Testis (tissue), 3 donors: Measurements from ENCODE around the gene NECAB2. TPM values are rescaled to one million over a fixed set of nuclear protein-coding genes. Genes with fewer than 3 reads are reported as not detected.

Experiments used
- DNase-seq: peaks from one replicate; pipeline ENCODE4 v3.0.0-alpha.2; 2019
- H3K27ac ChIP-seq, 2 donors: fragments of 200-600 bp; sonication (generic); one replicate each; pipeline ENCODE4 v1.5.1; 2019
- H3K27me3 ChIP-seq: fragments of 200-600 bp; sonication (generic); one replicate; pipeline ENCODE4 v1.5.1; 2019
- H3K36me3 ChIP-seq: fragments of 200-600 bp; sonication (generic); one replicate; pipeline ENCODE4 v1.5.1; 2017; ENCODE audit warnings: low read depth; ENCODE audit errors: missing control alignments
- H3K4me1 ChIP-seq: fragments of 200-600 bp; sonication (generic); one replicate; pipeline ENCODE4 v1.5.1; 2019
- H3K4me3 ChIP-seq, 2 donors: fragments of 200-600 bp; sonication (generic); one replicate each; pipeline ENCODE4 v1.5.1; 2017 to 2019
- H3K9me3 ChIP-seq: fragments of 200-600 bp; sonication (generic); one replicate; pipeline ENCODE4 v1.5.1; 2017
- POLR2A ChIP-seq: fragments of 450-650 bp; IDR thresholded peaks from one replicate; pipeline ENCODE4 v1.6.1; 2017; ENCODE audit warnings: antibody characterized with exemption, mild to moderate bottlenecking, moderate library complexity
- WGBS, 2 donors: methylation state at CpG; one replicate each; pipeline ENCODE4 v1.1.5; 2018; 5-methylcytosine and 5-hydroxymethylcytosine counted together
- intact Hi-C: fragments of 100-400 bp; cut with DNase I; formaldehyde crosslinking; loops from one replicate; pipeline ENCODE4 v1.15.1; 2023; ENCODE audit warnings: low total_unique reads
- polyA plus RNA-seq: library from polyadenylated mRNA; stranded (reverse); fragments of 350-450 nt; fragmentation: Illumina TruSeq; extraction: RNeasy Lipid Tissue Mini Kit (QIAGEN cat#74804); gene quantifications from one replicate; pipeline ENCODE4 v1.2.3, GENCODE V29; 2014; ENCODE audit warnings: low read depth, low replicate concordance; ENCODE audit not compliant: insufficient read depth
- total RNA-seq, 2 donors: library from RNA; depleted of rRNA; stranded (reverse); fragments of >200 nt; gene quantifications; one replicate each; pipeline ENCODE4 v1.2.3, GENCODE V29; 2016
- TF ChIP-seq, protein P1 (sequence below), 3 experiments: fragments of 450-650 bp in 2 of 3; fragments of 200-600 bp in 1 of 3; sonication (generic) in 1 of 3; IDR thresholded peaks; one replicate each; pipeline ENCODE4 v1.5.1; 2016 to 2019; ENCODE audit warnings: antibody characterized with exemption in 3 of 3, mild to moderate bottlenecking in 2 of 3, moderate library complexity in 1 of 3

NECAB2 gene
- total and polyA plus RNA-seq, 3 donors from 2014 or later, result 9.5 to 13.9 (median 12.9) TPM

DNA sequence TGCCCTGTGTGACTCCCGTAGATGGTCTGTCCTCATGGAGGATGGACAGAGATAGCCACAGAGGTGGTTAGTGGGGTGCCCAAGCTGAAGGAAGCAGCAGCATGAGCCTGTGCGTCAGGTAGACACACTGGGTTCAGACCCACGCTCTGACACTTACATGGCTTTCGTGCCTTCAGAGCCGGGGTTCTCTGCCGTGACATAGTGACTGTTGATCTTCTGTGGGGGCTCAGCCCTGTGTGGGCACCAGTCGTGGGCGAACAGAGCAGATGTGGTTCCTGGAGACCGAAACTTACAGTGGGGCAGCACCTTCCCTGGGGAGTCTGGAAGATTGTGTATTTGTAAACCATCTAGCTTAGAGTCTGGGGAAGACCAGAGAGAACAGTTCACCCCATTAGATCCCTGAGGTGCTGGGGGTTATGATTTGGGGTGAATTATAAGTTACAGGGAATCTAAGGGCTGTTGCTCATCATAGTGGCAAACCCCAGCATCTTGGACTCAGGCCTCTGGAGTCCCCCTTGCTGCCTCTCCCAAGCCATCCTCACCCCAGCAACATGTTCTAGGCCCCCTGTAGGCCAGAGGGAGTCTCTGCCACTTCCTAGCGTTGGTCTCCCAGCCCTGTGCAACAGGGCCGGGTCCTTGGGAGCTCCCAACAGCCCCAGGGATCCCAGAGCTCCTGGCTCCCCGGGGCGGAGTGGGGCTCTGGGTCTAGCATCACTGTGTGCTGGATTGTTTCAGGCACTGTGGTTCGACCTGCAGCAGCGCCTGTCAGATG is 28.6 kb downstream of the NECAB2 start:
- DNase-seq, result no peak
- no peak overlapping the region for H3K4me3 ChIP-seq
- H3K27ac ChIP-seq, result no peak overlapping the region
- intact Hi-C loops, result no loop called here
- 86 to 87% methylated on average over 9 to 15 of the region's 15 CpGs for WGBS, 2 donors
- H3K4me1 ChIP-seq, result no peaks in the 10 kb centered on the region
- no peaks in the 10 kb centered on the region for H3K27me3 ChIP-seq
- TF ChIP-seq, protein P1, sequence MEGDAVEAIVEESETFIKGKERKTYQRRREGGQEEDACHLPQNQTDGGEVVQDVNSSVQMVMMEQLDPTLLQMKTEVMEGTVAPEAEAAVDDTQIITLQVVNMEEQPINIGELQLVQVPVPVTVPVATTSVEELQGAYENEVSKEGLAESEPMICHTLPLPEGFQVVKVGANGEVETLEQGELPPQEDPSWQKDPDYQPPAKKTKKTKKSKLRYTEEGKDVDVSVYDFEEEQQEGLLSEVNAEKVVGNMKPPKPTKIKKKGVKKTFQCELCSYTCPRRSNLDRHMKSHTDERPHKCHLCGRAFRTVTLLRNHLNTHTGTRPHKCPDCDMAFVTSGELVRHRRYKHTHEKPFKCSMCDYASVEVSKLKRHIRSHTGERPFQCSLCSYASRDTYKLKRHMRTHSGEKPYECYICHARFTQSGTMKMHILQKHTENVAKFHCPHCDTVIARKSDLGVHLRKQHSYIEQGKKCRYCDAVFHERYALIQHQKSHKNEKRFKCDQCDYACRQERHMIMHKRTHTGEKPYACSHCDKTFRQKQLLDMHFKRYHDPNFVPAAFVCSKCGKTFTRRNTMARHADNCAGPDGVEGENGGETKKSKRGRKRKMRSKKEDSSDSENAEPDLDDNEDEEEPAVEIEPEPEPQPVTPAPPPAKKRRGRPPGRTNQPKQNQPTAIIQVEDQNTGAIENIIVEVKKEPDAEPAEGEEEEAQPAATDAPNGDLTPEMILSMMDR (IDR thresholded peaks at IDR 0.05), result no peak
- TF ChIP-seq POLR2A, result no peak
- no peaks in the 10 kb centered on the region for H3K36me3 ChIP-seq
- no peaks in the 10 kb centered on the region for H3K9me3 ChIP-seq

- Histone ChIP-seq H3K27ac (no peak overlapping the region), H3K27me3 (no peaks in the 10 kb centered on the region), H3K4me3 (no peak overlapping the region), H3K4me1 (no peaks in the 10 kb centered on the region), H3K36me3 (no peaks in the 10 kb centered on the region), H3K9me3 (no peaks in the 10 kb centered on the region)
- WGBS, 2 donors, result 92 to 94% methylated on average over 8 to 13 of the region's 13 CpGs
- intact Hi-C loops, result no loop called here
- DNase-seq, result no peak
- TF ChIP-seq, protein P1 (IDR thresholded peaks at IDR 0.05), result no peak
- no peak for TF ChIP-seq POLR2A
These were observed 30.0 kb downstream of the NECAB2 start for GRCh38 chr16:83998091-83998490.

DNA sequence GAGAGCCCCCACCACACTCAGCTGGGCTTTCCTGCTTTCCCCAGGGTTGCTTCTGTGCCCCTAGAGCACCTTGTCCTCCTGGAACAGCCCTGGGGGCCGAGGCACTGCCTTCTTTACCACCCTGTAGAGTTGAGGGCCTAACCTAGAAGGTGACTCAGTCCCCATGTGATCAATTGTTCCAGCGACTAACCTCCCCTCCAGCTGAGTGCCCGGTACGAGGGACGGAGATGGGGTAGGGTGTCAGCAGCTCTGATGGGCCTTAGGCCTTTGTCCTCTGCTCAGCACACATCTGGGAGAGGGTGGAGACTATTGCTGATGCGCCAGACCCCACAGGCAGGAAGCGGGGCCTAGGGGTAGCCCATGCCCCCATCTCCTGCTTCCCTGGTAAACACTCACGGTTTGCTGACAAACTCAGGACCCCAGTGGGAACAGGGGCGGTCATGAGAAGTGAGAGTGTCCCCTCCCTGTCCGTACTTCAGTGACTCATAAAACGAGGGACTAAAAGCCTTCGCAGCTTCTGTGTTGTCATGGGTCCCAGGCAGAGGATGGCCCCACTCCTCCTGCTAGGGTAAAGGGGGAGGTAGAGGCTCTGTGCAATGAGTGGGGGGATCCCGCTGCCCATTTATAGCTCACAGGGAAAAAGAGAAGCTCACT is 33.1 kb downstream of the NECAB2 start:
- Histone ChIP-seq H3K4me3 (no peak overlapping the region), H3K27ac (no peak overlapping the region), H3K9me3 (no peaks in the 10 kb centered on the region), H3K27me3 (no peaks in the 10 kb centered on the region), H3K4me1 (no peaks in the 10 kb centered on the region), H3K36me3 (no peaks in the 10 kb centered on the region)
- TF ChIP-seq, protein P1 (IDR thresholded peaks at IDR 0.05), result no peak
- TF ChIP-seq POLR2A, result no peak
- DNase-seq, result no peak
- WGBS, 2 donors, result 88 to 91% methylated on average over 10 to 13 of the region's 13 CpGs
- intact Hi-C loops, result no loop called here

GRCh38 chr16:84001726-84002125 is 33.7 kb downstream of the NECAB2 start:
- no peaks in the 10 kb centered on the region for H3K36me3 ChIP-seq
- H3K4me3 ChIP-seq, result no peak overlapping the region
- TF ChIP-seq, protein P1 (IDR thresholded peaks at IDR 0.05), result no peak
- TF ChIP-seq POLR2A, result no peak
- no peak overlapping the region for H3K27ac ChIP-seq
- DNase-seq, result no peak
- intact Hi-C loops, result no loop called here
- 90 to 100% methylated on average over 6 of the region's 7 CpGs for WGBS, 2 donors
- H3K9me3 ChIP-seq, result no peaks in the 10 kb centered on the region
- no peaks in the 10 kb centered on the region for H3K4me1 ChIP-seq
- H3K27me3 ChIP-seq, result no peaks in the 10 kb centered on the region
